Upper lobe of right lung (tissue), 1 donor: Measurements from ENCODE around the gene GPSM3. TPM values are rescaled to one million over a fixed set of nuclear protein-coding genes. Genes with fewer than 3 reads are reported as not detected.

Source experiments
- ATAC-seq: fragments of 200-7000 bp; cut with Tn5 transposase; one replicate; pipeline ENCODE4 v1.9.1; 2020; ENCODE audit warnings: mild to moderate bottlenecking, moderate library complexity
- DNase-seq: peaks from one replicate; pipeline ENCODE4 v3.0.0-alpha.2; 2020
- H3K27ac ChIP-seq: fragments of 200-600 bp; one replicate; pipeline ENCODE4 v1.8.0; 2022
- H3K27me3 ChIP-seq: fragments of 200-600 bp; one replicate; pipeline ENCODE4 v1.8.0; 2022; ENCODE audit warnings: mild to moderate bottlenecking
- H3K36me3 ChIP-seq: fragments of 200-600 bp; one replicate; pipeline ENCODE4 v1.8.0; 2022
- H3K4me1 ChIP-seq: fragments of 200-600 bp; one replicate; pipeline ENCODE4 v1.8.0; 2022
- H3K4me3 ChIP-seq: fragments of 200-600 bp; one replicate; pipeline ENCODE4 v1.8.0; 2022; ENCODE audit warnings: mild to moderate bottlenecking
- H3K9me3 ChIP-seq: fragments of 200-600 bp; one replicate; pipeline ENCODE4 v1.8.0; 2022
- intact Hi-C: fragments of 100-400 bp; cut with DNase I; formaldehyde crosslinking; loops from one replicate; pipeline ENCODE4 v1.11.0; 2022
- total RNA-seq: library from RNA; stranded (reverse); fragmentation: NEBNext Ultra II Directional; extraction: Animal tissue kit (Norgen Biotek cat#: 25700); gene quantifications from one replicate; pipeline ENCODE4 v1.2.1, GENCODE V29; 2021
- TF ChIP-seq, protein P1 (sequence below): fragments of 200-600 bp; IDR thresholded peaks from one replicate; pipeline ENCODE4 v1.8.0; 2022; ENCODE audit warnings: antibody characterized with exemption
- donor health status: DM: no; HTN: yes; CAD: no; lungs with severe emphysema.

Gene GPSM3
- total RNA-seq, 1 donor from 2014 or later: 51.9 TPM

DNA sequence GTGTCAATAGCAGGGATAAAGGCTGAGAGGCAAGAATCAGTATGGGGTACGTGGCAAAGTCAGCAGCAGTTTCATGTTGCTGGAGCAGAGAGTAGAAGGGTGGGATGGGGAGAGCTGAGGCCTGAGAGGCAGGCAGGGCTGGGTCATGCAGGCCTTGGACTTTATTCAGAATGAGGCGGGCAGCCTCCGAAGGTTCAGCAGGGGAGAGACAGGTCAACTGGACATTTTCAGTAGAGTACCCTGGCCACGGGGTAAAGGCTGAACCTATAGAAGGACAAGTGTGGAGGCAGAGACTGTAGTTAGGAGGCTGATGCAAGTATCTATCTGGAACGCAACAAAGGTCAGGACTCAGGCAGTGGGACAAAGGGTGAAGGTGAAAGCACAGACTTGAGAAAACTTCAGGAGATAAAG is 17.8 kb upstream of the GPSM3 start:
- Histone ChIP-seq H3K4me3 (no peak overlapping the region), H3K27me3 (no peaks in the 10 kb centered on the region), H3K9me3 (no peaks in the 10 kb centered on the region), H3K36me3 (no peaks in the 10 kb centered on the region), H3K27ac (no peak overlapping the region), H3K4me1 (no peaks in the 10 kb centered on the region)
- intact Hi-C loops: no loop called here
- TF ChIP-seq, protein P1, sequence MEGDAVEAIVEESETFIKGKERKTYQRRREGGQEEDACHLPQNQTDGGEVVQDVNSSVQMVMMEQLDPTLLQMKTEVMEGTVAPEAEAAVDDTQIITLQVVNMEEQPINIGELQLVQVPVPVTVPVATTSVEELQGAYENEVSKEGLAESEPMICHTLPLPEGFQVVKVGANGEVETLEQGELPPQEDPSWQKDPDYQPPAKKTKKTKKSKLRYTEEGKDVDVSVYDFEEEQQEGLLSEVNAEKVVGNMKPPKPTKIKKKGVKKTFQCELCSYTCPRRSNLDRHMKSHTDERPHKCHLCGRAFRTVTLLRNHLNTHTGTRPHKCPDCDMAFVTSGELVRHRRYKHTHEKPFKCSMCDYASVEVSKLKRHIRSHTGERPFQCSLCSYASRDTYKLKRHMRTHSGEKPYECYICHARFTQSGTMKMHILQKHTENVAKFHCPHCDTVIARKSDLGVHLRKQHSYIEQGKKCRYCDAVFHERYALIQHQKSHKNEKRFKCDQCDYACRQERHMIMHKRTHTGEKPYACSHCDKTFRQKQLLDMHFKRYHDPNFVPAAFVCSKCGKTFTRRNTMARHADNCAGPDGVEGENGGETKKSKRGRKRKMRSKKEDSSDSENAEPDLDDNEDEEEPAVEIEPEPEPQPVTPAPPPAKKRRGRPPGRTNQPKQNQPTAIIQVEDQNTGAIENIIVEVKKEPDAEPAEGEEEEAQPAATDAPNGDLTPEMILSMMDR: no peak
- ATAC-seq: no peak
- DNase-seq: no peak

DNA sequence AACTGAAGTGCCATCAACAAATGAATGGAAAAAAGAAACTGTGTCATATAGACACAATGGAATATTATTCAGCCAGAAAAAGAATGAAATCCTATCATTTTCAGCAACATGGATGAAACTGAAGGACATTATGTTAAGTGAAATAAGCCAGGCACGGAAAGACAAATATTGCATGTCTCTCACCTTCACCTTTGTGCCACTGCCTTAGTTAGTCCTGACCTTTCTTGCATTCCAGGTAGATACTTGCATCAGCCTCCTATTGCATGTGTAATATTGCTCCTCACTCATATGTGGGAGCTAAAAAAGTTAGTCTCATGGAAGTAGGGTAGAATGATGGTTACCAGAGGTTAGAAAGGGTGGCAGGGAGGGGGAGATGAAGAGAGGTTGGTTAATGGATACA is 16.6 kb upstream of the GPSM3 start:
- H3K27me3 ChIP-seq: no peaks in the 10 kb centered on the region
- ATAC-seq (no peak), DNase-seq (no peak)
- no peaks in the 10 kb centered on the region for H3K9me3 ChIP-seq
- H3K36me3 ChIP-seq: no peaks in the 10 kb centered on the region
- H3K4me3 ChIP-seq: no peak overlapping the region
- H3K27ac ChIP-seq: no peak overlapping the region
- intact Hi-C loops: no loop called here
- TF ChIP-seq, protein P1: no peak
- H3K4me1 ChIP-seq: no peaks in the 10 kb centered on the region

DNA sequence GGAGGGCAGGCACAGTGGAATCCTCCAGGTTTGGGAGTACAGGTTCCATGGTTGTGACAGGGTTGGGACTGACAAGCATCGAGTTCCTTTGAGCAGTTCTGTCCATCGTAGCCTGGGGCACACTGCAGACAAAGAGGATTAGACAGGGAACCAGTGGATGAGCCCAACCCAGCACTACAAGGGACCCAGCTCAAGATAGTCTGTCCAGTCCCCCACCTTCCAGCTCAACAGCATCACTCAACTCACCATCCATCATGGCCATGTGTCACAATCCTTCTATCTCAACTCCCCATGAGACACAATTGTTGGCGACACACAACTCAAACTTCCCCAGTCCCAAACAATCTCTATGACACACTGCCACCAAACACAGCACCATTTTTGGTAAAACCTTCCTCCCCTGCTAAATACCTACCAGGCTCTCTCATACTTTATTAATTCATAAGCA is 11.8 kb upstream of the GPSM3 start:
- H3K4me3 ChIP-seq: no peak overlapping the region
- H3K36me3 ChIP-seq: no peaks in the 10 kb centered on the region
- no peaks in the 10 kb centered on the region for H3K4me1 ChIP-seq
- intact Hi-C loops: no loop called here
- no peaks in the 10 kb centered on the region for H3K27me3 ChIP-seq
- H3K27ac ChIP-seq: no peak overlapping the region
- ATAC-seq: no peak
- no peaks in the 10 kb centered on the region for H3K9me3 ChIP-seq
- no peak for DNase-seq
- TF ChIP-seq, protein P1: no peak

DNA sequence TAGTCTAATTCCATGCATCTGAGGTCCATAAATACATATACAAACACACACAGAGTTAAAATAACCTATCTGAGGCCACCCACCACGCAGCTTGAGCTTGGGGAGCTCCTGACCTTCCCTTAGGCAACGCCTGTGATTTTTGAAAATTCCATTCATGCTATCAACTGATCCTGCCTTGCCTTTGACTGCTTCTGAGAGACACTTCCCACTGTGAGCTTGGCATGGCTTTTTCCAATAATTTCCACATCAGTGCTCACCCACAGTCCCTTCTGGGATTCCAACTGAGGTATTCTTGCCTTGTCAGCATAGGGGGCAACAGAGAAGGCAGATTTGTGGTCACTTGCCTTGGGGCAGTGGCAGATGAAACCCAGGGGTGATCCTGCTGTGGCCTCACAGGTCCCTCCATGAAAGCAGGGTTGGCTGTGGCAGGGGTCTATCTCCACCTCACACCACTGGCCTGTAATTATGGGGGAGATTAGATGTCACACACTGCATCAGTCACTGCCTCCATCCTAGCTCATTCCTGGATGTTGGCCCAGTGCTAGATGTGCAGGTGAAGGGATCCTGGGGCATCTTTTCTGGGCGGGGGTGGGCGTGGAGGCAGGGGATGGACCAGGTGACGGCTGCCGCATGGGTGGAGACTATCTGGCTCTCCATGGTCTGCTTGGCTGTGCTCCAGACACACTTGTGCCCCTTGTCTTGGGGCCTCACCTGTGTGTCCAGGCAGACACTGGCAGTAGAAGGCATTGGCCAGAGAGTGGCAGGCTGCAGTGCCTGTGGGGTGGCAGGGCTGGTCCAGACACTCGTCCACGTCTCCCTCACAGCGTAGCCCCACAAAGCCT is 11.2 kb upstream of the GPSM3 start:
- intact Hi-C loops: no loop called here
- TF ChIP-seq, protein P1: no peak
- Histone ChIP-seq H3K27ac (no peak overlapping the region), H3K36me3 (no peaks in the 10 kb centered on the region), H3K9me3 (no peaks in the 10 kb centered on the region), H3K27me3 (no peaks in the 10 kb centered on the region), H3K4me3 (no peak overlapping the region), H3K4me1 (no peaks in the 10 kb centered on the region)
- DNase-seq (no peak), ATAC-seq (no peak)

DNA sequence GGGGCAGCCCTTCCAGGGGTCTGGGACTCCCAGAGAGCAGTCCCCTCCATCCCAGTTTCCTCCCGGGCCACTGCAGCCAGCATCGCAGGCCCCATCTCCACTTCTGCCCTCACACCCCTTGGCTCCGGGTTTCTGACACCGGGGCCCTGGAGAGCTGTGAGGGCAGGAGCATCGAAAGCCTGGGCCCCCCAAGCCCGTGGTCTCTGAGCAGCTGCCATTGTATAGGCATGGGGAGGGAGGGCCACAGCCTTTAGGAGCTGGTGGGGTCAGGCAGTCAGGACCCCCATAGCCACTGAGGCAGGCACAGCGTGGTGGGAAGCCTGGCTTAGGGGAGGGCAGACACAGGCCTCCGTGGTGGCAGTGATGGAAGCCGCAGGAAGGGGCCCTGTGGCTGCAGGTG is 9.7 kb upstream of the GPSM3 start:
- no peaks in the 10 kb centered on the region for H3K9me3 ChIP-seq
- DNase-seq (no peak), ATAC-seq (no peak)
- peaks cover 4% of the 10 kb centered on the region for H3K4me1 ChIP-seq
- no peaks in the 10 kb centered on the region for H3K36me3 ChIP-seq
- intact Hi-C loops: no loop called here
- no peak overlapping the region for H3K27ac ChIP-seq
- no peaks in the 10 kb centered on the region for H3K27me3 ChIP-seq
- TF ChIP-seq, protein P1: no peak
- no peak overlapping the region for H3K4me3 ChIP-seq
